A673 (cell line): ENCODE results near the gene SLC1A7. TPM values are rescaled to one million over a fixed set of nuclear protein-coding genes. Genes with fewer than 3 reads are reported as not detected.

Source experiments
- BruUV-seq: library from RNA; stranded (reverse); fragments of 400-500 nt; replicated peaks from 2 replicates; lab custom pipeline; 2021; lab: Mats Ljungman, UMichigan
- CTCF ChIA-PET: fragments of 300-600 bp; sonication (Branson Sonifier 250); formaldehyde crosslinking; loops from one replicate; lab custom pipeline; 2022; ENCODE audit warnings: antibody characterized with exemption; lab: Charles Lee
- POLR2A ChIA-PET: fragments of 300-600 bp; sonication (Branson Sonifier 250); formaldehyde crosslinking; loops from one replicate; lab custom pipeline; 2022; ENCODE audit warnings: antibody characterized with exemption; ENCODE audit not compliant: low non-redundant PET; lab: Charles Lee
- DNase-seq: peaks from one replicate; pipeline ENCODE4 v3.0.0-alpha.2; 2015; ENCODE audit warnings: low spot score
- H3K27ac ChIP-seq: fragments of 200-600 bp; sonication (generic); 2 replicates; pipeline ENCODE4 v1.5.1; 2016; ENCODE audit warnings: mixed run types, low read depth, mild to moderate bottlenecking, mixed read lengths, antibody characterized with exemption, low read length; ENCODE audit not compliant: poor library complexity, severe bottlenecking
- H3K27me3 ChIP-seq: fragments of 200-600 bp; sonication (generic); replicated peaks from 2 replicates; pipeline ENCODE4 v1.6.1; 2017; ENCODE audit warnings: mixed run types, low read depth, mild to moderate bottlenecking, mixed read lengths, antibody characterized with exemption, low read length; ENCODE audit not compliant: insufficient read depth, poor library complexity
- H3K36me3 ChIP-seq: fragments of 200-600 bp; sonication (generic); 2 replicates; pipeline ENCODE4 v1.6.1; 2016; ENCODE audit warnings: mixed run types, mild to moderate bottlenecking, mixed read lengths, antibody characterized with exemption, low read length; ENCODE audit not compliant: insufficient read depth, poor library complexity, severe bottlenecking
- H3K4me1 ChIP-seq: fragments of 200-600 bp; sonication (generic); 2 replicates; pipeline ENCODE4 v1.6.1; 2017; ENCODE audit warnings: mixed run types, mild to moderate bottlenecking, mixed read lengths, antibody characterized with exemption, low read length; ENCODE audit not compliant: insufficient read depth, poor library complexity, severe bottlenecking
- H3K4me3 ChIP-seq: fragments of 200-600 bp; sonication (generic); 2 replicates; pipeline ENCODE4 v1.5.1; 2016; ENCODE audit warnings: low read depth, mixed run types, mild to moderate bottlenecking, mixed read lengths, low read length; ENCODE audit not compliant: poor library complexity, severe bottlenecking
- H3K9me3 ChIP-seq: fragments of 200-600 bp; sonication (generic); 2 replicates; pipeline ENCODE4 v1.6.1; 2016; ENCODE audit warnings: mixed run types, low read depth, mild to moderate bottlenecking, mixed read lengths, antibody characterized with exemption, low read length; ENCODE audit not compliant: poor library complexity, severe bottlenecking
- EZH2 ChIP-seq: fragments of 200-600 bp; sonication (generic); IDR thresholded peaks from 2 replicates; pipeline ENCODE4 v1.6.1; 2017; ENCODE audit warnings: borderline replicate concordance, low read depth, mild to moderate bottlenecking, mixed read lengths, antibody characterized with exemption, low read length; ENCODE audit not compliant: poor library complexity, severe bottlenecking
- intact Hi-C: fragments of 100-400 bp; cut with micrococcal nuclease; formaldehyde crosslinking; loops from one replicate; pipeline ENCODE4 v1.10.0; 2022; ENCODE audit not compliant: unreplicated experiment
- total RNA-seq: library from RNA; stranded (reverse); gene quantifications from 2 replicates; pipeline ENCODE4 v1.2.3, GENCODE V29; 2021
- TF ChIP-seq, protein P1 (sequence below): fragments of 300-800, 200-600 bp; sonication (generic); conservative IDR thresholded peaks from 2 replicates; pipeline ENCODE4 v1.5.1; 2017; ENCODE audit warnings: low read depth, mild to moderate bottlenecking, antibody characterized with exemption, low read length, moderate library complexity, mixed read lengths

SLC1A7 gene
- total RNA-seq, 1 experiment from 2014 or later, result not detected

DNA sequence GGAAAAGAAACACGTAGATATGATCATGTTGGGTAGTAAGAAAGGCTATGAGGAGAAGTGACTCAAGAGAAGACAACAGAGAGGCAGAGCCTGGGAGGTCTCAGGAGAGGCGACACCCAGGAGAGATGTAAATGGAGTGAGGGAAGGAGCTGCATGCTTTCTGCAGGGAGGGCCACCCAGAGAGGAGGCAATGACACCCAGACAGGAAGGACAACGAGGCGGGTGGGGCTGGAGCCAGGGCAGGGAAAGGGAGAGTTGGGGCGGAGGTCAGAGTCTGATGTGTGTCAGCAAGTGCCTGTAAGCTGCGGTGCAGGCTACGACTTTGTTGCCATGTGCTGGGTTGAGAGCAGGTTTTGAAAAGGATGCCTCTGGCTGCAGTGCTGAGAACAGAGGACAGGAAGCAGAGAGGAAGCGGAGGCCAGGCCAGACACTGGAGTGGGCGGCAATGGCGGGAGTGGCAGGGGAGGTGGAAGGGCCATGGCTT lies 31.3 kb downstream of the SLC1A7 start:
- peaks cover 12% of the 10 kb centered on the region for H3K4me1 ChIP-seq
- CTCF ChIA-PET, result no interaction called here
- BruUV-seq, result no TSS peak
- H3K27me3 ChIP-seq, result no peaks in the 10 kb centered on the region
- H3K36me3 ChIP-seq, result no peaks in the 10 kb centered on the region
- POLR2A ChIA-PET, result no interaction called here
- no peak for DNase-seq
- no peaks in the 10 kb centered on the region for H3K9me3 ChIP-seq
- no peak for TF ChIP-seq EZH2
- TF ChIP-seq, protein P1, sequence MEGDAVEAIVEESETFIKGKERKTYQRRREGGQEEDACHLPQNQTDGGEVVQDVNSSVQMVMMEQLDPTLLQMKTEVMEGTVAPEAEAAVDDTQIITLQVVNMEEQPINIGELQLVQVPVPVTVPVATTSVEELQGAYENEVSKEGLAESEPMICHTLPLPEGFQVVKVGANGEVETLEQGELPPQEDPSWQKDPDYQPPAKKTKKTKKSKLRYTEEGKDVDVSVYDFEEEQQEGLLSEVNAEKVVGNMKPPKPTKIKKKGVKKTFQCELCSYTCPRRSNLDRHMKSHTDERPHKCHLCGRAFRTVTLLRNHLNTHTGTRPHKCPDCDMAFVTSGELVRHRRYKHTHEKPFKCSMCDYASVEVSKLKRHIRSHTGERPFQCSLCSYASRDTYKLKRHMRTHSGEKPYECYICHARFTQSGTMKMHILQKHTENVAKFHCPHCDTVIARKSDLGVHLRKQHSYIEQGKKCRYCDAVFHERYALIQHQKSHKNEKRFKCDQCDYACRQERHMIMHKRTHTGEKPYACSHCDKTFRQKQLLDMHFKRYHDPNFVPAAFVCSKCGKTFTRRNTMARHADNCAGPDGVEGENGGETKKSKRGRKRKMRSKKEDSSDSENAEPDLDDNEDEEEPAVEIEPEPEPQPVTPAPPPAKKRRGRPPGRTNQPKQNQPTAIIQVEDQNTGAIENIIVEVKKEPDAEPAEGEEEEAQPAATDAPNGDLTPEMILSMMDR, result no peak
- no peak overlapping the region for H3K27ac ChIP-seq
- H3K4me3 ChIP-seq, result no peak overlapping the region
- intact Hi-C loops, result no loop called here

DNA sequence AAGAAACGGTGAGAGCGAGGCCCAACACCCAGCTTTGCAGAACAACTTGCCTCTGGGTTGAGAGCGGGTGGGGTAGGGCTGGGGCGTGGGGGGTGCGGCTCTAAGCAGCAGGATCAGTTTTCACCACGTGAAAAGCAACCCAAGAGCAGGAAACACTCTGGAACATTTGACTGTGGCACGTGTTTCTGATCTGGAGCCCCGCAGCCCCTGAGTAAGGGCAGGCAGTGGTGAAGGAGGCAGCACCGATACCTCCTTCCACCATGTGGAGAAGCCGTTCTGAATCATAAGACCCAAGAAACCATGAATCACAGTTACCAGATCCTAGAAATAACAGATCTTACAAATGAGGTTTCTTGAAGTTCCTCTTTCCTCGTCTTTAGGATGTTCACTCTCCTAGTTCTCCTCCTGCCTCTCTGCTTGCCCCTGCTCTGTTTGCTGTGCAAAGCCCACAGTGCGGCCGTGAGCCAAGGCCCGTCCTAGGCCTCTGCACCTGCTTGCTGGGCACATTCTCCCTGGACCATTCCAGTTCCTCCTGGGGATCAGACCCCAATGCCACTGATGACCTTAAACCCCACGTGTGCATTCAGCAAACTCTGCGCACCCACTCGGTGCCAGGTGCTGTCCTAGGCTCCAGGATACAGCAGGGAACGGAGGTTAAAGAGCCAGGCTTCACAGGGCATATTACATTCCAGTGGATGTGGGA lies 31.9 kb downstream of the SLC1A7 start:
- Histone ChIP-seq H3K36me3 (no peaks in the 10 kb centered on the region), H3K4me3 (no peak overlapping the region), H3K27ac (no peak overlapping the region), H3K9me3 (no peaks in the 10 kb centered on the region), H3K4me1 (peaks cover 11% of the 10 kb centered on the region), H3K27me3 (no peaks in the 10 kb centered on the region)
- BruUV-seq, result no TSS peak
- DNase-seq, result no peak
- TF ChIP-seq EZH2, result no peak
- TF ChIP-seq, protein P1, result no peak
- intact Hi-C loops, result no loop called here
- CTCF ChIA-PET, result no interaction called here
- POLR2A ChIA-PET, result no interaction called here

DNA sequence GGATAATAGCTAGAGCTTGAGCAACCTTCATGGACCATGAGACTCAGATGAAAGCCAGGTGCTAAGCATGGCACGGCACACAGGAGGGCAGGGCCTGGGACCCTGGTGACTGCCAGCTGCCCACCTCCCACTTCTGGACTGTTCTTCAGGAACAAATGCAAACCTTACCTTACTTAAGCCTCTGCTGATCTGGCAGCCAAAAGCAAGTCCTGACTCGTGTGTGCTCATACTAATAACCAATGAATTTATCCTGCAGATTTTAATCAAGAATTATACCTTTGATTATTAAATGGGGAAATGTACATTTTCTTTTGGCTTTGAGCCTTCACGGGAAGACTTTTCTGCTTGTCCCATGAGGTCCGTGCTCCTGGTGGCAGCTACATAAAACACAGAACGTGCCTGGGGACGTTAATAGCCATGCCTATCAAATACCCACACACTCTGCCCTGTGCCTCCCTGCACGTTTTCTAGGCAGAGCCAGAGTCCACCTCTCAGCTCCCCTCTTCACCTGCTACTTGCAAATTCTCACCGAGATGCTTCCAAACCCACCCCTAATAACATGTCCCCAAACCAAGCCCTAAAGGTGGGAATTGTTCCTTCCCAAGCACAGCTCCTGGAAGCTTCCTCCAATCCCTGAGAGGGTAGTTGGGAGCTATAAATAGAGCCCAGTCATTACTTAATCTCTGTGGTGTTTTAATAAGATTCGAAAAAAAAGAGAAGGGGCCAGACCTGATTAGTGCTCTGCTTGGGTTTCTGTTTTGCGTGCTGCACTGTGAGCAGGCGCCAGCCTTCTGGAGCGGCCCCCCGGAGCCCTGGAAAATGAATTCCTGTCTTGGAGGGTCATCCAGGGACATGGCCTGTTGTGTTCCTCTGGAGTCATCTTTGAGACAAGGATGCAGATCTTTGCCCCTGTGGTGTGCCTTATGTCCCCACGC lies 33.5 kb downstream of the SLC1A7 start:
- BruUV-seq, result no TSS peak
- intact Hi-C loops, result no loop called here
- no peaks in the 10 kb centered on the region for H3K36me3 ChIP-seq
- no peak overlapping the region for H3K27ac ChIP-seq
- DNase-seq, result no peak
- H3K9me3 ChIP-seq, result no peaks in the 10 kb centered on the region
- ChIA-PET CTCF (no interaction called here), POLR2A (no interaction called here)
- H3K4me3 ChIP-seq, result no peak overlapping the region
- no peaks in the 10 kb centered on the region for H3K27me3 ChIP-seq
- TF ChIP-seq, protein P1, result no peak
- no peak for TF ChIP-seq EZH2
- peaks cover 11% of the 10 kb centered on the region for H3K4me1 ChIP-seq
